AG04449 (cell line): Measurements from ENCODE around the gene REG4.

Source experiments
- CTCF ChIA-PET: fragments of 350-600 bp; formaldehyde crosslinking; extraction: SDS; loops from one replicate; lab custom pipeline; 2021; ENCODE audit warnings: antibody characterized with exemption; lab: Yijun Ruan, JAX
- POLR2A ChIA-PET: fragments of 400-600, 350-600 bp; formaldehyde crosslinking; extraction: SDS; loops from one replicate; lab custom pipeline; 2020; ENCODE audit warnings: antibody characterized with exemption, inconsistent platforms; lab: Yijun Ruan, JAX
- DNase-seq: peaks from one replicate; pipeline ENCODE4 v3.0.0-alpha.2; 2010; ENCODE audit warnings: low read depth, low spot score
- H3K4me3 ChIP-seq: 2 replicates; pipeline ENCODE4 v1.5.1; 2011; ENCODE audit warnings: low read depth, mild to moderate bottlenecking, control low read depth, low read length
- CTCF ChIP-seq: IDR thresholded peaks from one replicate; pipeline ENCODE4 v1.5.1; 2011; ENCODE audit warnings: mild to moderate bottlenecking, moderate library complexity, low read length, control low read depth, inconsistent platforms; ENCODE audit not compliant: insufficient read depth; ENCODE audit errors: missing control alignments

REG4 gene

GRCh38 chr1:119827010-119827409, 15.8 kb upstream of the REG4 start:
- H3K4me3 ChIP-seq = no peak overlapping the region
- ChIA-PET CTCF (interaction anchor here (1.1 to 1.3 kb wide), 2 partner anchors 23 to 84 kb away, joined by 3 to 4 read pairs; no protein-coding TSS in a partner anchor), POLR2A (no interaction called here)
- DNase-seq = no peak
- peak; percentile 6 for TF ChIP-seq CTCF

GRCh38 chr1:119822406-119822805, 11.1 kb upstream of the REG4 start:
- no peak for DNase-seq
- ChIA-PET CTCF (interaction anchor here (3.4 kb wide), 1 partner anchor 12 kb away, joined by 22 read pairs; the partner anchor contains the start of gene REG4), POLR2A (no interaction called here)
- no peak for TF ChIP-seq CTCF
- H3K4me3 ChIP-seq = no peak overlapping the region

DNA sequence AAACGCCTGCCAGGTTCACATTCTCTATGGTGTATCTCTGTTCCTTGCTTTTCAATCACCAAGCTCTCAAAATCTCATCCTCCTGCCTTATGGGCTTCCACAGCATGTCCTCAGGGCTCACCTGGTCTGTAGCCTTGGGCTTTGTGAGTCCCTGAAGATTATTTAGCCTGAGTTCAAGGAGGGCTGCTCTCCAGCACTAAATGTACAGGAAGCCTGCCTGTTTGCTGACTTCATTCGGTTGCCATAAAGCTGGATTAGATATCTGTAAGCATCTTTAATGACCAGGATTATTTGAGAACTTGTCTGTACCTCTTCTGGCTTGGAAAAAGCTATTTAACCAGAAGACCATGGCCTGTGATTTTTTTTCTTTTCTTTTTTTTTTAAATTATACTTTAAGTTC, 6.9 kb upstream of the REG4 start:
- ChIA-PET CTCF (interaction anchor here (0.6 to 2.6 kb wide), 4 partner anchors 9 to 142 kb away, joined by 3 to 20 read pairs (median 3); no protein-coding TSS in a partner anchor), POLR2A (no interaction called here)
- H3K4me3 ChIP-seq = no peak overlapping the region
- TF ChIP-seq CTCF = no peak
- no peak for DNase-seq

- TF ChIP-seq CTCF = no peak
- no peak overlapping the region for H3K4me3 ChIP-seq
- ChIA-PET CTCF (interaction anchor here (0.9 to 2.6 kb wide), 4 partner anchors 7 to 12 kb away, joined by 3 to 20 read pairs (median 4); no protein-coding TSS in a partner anchor), POLR2A (no interaction called here)
- no peak for DNase-seq
These were observed 5.1 kb upstream of the REG4 start for GRCh38 chr1:119816407-119816806.

GRCh38 chr1:119815928-119816327, 4.7 kb upstream of the REG4 start:
- ChIA-PET CTCF (interaction anchor here (0.7 to 1.5 kb wide), 7 partner anchors 8 to 72 kb away, joined by 3 to 6 read pairs (median 4); no protein-coding TSS in a partner anchor), POLR2A (no interaction called here)
- no peak overlapping the region for H3K4me3 ChIP-seq
- no peak for DNase-seq
- TF ChIP-seq CTCF = no peak

DNA sequence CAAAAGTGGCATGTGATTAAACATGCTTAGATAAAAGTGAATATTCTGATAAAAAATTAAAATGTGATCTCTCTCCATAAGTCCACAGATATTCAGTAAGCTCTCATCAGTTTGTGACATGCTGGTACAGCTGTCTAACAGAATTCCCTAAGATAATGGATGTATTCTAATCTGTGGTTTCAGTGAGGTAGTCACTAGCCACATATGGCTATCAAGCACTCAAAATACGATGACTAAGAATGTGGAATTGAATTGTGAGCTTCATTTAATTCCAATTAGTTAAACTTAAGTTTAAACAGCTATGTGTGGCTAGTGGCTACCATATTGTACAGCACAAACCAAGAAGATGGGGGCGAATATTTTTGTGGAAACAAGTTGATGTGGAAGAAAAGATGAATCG, 4.1 kb upstream of the REG4 start:
- no peak overlapping the region for H3K4me3 ChIP-seq
- TF ChIP-seq CTCF = no peak
- no peak for DNase-seq
- CTCF ChIA-PET = interaction anchor here (0.7 to 1.5 kb wide), 6 partner anchors 9 to 72 kb away, joined by 3 to 6 read pairs (median 4); no protein-coding TSS in a partner anchor
- POLR2A ChIA-PET = no interaction called here
